ENCODE measurements around the gene BTN2A1. TPM values are rescaled to one million over a fixed set of nuclear protein-coding genes. Genes with fewer than 3 reads are reported as not detected.

The BTN2A1 gene
- total and polyA plus RNA-seq, 2 of the 13 experiments (the other 11 are each of a cell fraction or from before 2014, with no cell fraction given), result 16.4 to 30.4 TPM

- TF ChIP-seq BATF2 (CRISPR knock-in tag; IDR thresholded peaks at IDR 0.05) (peak; percentile 43; the same call in 1 of the 2 replicates), CSRNP2 (CRISPR knock-in tag; conservative IDR thresholded peaks at IDR 0.05; ENCODE audit: low read depth) (no peak), ZNF33B (CRISPR knock-in tag; IDR thresholded peaks at IDR 0.05) (no peak), ZNF891 (CRISPR knock-in tag; IDR thresholded peaks at IDR 0.05) (no peak), EED (CRISPR knock-in tag; IDR thresholded peaks at IDR 0.05) (no peak), GLMP (CRISPR knock-in tag; IDR thresholded peaks at IDR 0.05; ENCODE audit: borderline replicate concordance) (no peak), POLR2G (IDR thresholded peaks at IDR 0.05; ENCODE audit: low read depth, low read length) (peak; percentile 85), ZFP36L1 (CRISPR knock-in tag; IDR thresholded peaks at IDR 0.05) (no peak), BRF2 (CRISPR knock-in tag; IDR thresholded peaks at IDR 0.05) (no peak), TMF1 (CRISPR knock-in tag; IDR thresholded peaks at IDR 0.05; ENCODE audit: low read depth) (no peak), ZNF274 (CRISPR knock-in tag; IDR thresholded peaks at IDR 0.05) (no peak; the same call in 1 of the 2 replicates), ZNF264 (CRISPR knock-in tag; IDR thresholded peaks at IDR 0.05) (0 out of 2 replicates have a peak, but pooled peaks have one; percentile 69), HMGXB4 (CRISPR knock-in tag; IDR thresholded peaks at IDR 0.05; ENCODE audit: borderline replicate concordance in 1 of 2, low read depth in 1 of 2) (peak in 1 of 2 experiments; percentile 95; a peak in 2 of 4 replicates), AHR (CRISPR knock-in tag; IDR thresholded peaks at IDR 0.05) (no peak), ZNF326 (CRISPR knock-in tag; IDR thresholded peaks at IDR 0.05; ENCODE audit: borderline replicate concordance) (no peak), ZNF768 (CRISPR knock-in tag; IDR thresholded peaks at IDR 0.05) (peak; percentile 30; the same call in 1 of the 2 replicates)
Measured at GRCh38 chr6:26457806-26458688, at the start of gene BTN2A1 (continued).
